Osteoblast (primary cell): ENCODE data around the gene RYR2. TPM values are rescaled to one million over a fixed set of nuclear protein-coding genes. Genes with fewer than 3 reads are reported as not detected.

Experiments used
- DNase-seq: peaks from one replicate; pipeline ENCODE4 v3.0.0; 2011; ENCODE audit warnings: low spot score, mixed read lengths; ENCODE audit not compliant: insufficient read length; ENCODE audit errors: missing footprints
- H2AFZ ChIP-seq: 2 replicates; pipeline ENCODE4 v1.6.0; 2011; ENCODE audit warnings: mild to moderate bottlenecking, low read length
- H3K27ac ChIP-seq: 2 replicates; pipeline ENCODE4 v1.5.1; 2011; ENCODE audit warnings: mild to moderate bottlenecking, low read depth, low read length, moderate library complexity
- H3K27me3 ChIP-seq: 2 replicates; pipeline ENCODE4 v1.6.0; 2012; ENCODE audit warnings: mild to moderate bottlenecking, control low read depth, inconsistent platforms, low read length, moderate library complexity; ENCODE audit not compliant: insufficient read depth
- H3K36me3 ChIP-seq: 2 replicates; pipeline ENCODE4 v1.5.1; 2011; ENCODE audit warnings: mild to moderate bottlenecking, low read length, control low read depth, moderate library complexity; ENCODE audit not compliant: insufficient read depth
- H3K4me1 ChIP-seq: 2 replicates; pipeline ENCODE4 v1.5.1; 2011; ENCODE audit warnings: mild to moderate bottlenecking, low read length, control low read depth, moderate library complexity; ENCODE audit not compliant: insufficient read depth
- H3K4me2 ChIP-seq: 2 replicates; pipeline ENCODE4 v1.6.0; 2011; ENCODE audit warnings: mild to moderate bottlenecking, low read length; ENCODE audit not compliant: insufficient read depth
- H3K4me3 ChIP-seq: fragments of 200-600 bp; sonication (generic); 3 replicates; pipeline ENCODE4 v1.5.1; 2012; ENCODE audit warnings: mild to moderate bottlenecking, low read length, inconsistent platforms; ENCODE audit not compliant: insufficient read depth
- H3K79me2 ChIP-seq: 2 replicates; pipeline ENCODE4 v1.6.0; 2012; ENCODE audit warnings: mild to moderate bottlenecking, low read length, control low read depth, inconsistent platforms; ENCODE audit not compliant: insufficient read depth
- H3K9me3 ChIP-seq: 2 replicates; pipeline ENCODE4 v1.5.1; 2011; ENCODE audit warnings: low read depth, low read length, control low read depth
- H4K20me1 ChIP-seq: 2 replicates; pipeline ENCODE4 v1.6.0; 2012; ENCODE audit warnings: mild to moderate bottlenecking, low read length, control low read depth; ENCODE audit not compliant: insufficient read depth
- total RNA-seq: library from RNA; depleted of rRNA; stranded (reverse); fragments of >200 nt; gene quantifications from 2 replicates; pipeline ENCODE4 v1.2.3, GENCODE V29; 2012
- TF ChIP-seq, protein P1 (sequence below): IDR thresholded peaks from 2 replicates; pipeline ENCODE4 v1.5.1; 2011; ENCODE audit warnings: mild to moderate bottlenecking, low read depth, low read length, moderate library complexity; ENCODE audit errors: extremely low read depth

The RYR2 gene
- total RNA-seq, 1 donor, result not detected

GRCh38 chr1:237553078-237553477, 511.1 kb downstream of the RYR2 start:
- H3K27me3 ChIP-seq, result no peaks in the 10 kb centered on the region
- no peaks in the 10 kb centered on the region for H3K36me3 ChIP-seq

GRCh38 chr1:237556911-237557310, 514.9 kb downstream of the RYR2 start:
- no peak for DNase-seq
- no peaks in the 10 kb centered on the region for H3K79me2 ChIP-seq
- H2AFZ ChIP-seq, result no peak overlapping the region
- no peaks in the 10 kb centered on the region for H3K9me3 ChIP-seq
- TF ChIP-seq, protein P1, sequence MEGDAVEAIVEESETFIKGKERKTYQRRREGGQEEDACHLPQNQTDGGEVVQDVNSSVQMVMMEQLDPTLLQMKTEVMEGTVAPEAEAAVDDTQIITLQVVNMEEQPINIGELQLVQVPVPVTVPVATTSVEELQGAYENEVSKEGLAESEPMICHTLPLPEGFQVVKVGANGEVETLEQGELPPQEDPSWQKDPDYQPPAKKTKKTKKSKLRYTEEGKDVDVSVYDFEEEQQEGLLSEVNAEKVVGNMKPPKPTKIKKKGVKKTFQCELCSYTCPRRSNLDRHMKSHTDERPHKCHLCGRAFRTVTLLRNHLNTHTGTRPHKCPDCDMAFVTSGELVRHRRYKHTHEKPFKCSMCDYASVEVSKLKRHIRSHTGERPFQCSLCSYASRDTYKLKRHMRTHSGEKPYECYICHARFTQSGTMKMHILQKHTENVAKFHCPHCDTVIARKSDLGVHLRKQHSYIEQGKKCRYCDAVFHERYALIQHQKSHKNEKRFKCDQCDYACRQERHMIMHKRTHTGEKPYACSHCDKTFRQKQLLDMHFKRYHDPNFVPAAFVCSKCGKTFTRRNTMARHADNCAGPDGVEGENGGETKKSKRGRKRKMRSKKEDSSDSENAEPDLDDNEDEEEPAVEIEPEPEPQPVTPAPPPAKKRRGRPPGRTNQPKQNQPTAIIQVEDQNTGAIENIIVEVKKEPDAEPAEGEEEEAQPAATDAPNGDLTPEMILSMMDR, result no peak
- H4K20me1 ChIP-seq, result no peaks in the 10 kb centered on the region
- no peak overlapping the region for H3K4me3 ChIP-seq
- H3K4me1 ChIP-seq, result no peaks in the 10 kb centered on the region
- no peak overlapping the region for H3K27ac ChIP-seq
- no peak overlapping the region for H3K4me2 ChIP-seq
- no peaks in the 10 kb centered on the region for H3K27me3 ChIP-seq
- no peaks in the 10 kb centered on the region for H3K36me3 ChIP-seq

More at GRCh38 chr1:237553078-237553477, 511.1 kb downstream of the RYR2 start:
- no peaks in the 10 kb centered on the region for H3K9me3 ChIP-seq
- H3K27ac ChIP-seq, result no peak overlapping the region
- H3K4me2 ChIP-seq, result no peak overlapping the region
- no peak overlapping the region for H2AFZ ChIP-seq
- DNase-seq, result no peak
- H3K4me3 ChIP-seq, result no peak overlapping the region
- TF ChIP-seq, protein P1, result no peak
- no peaks in the 10 kb centered on the region for H4K20me1 ChIP-seq
- no peaks in the 10 kb centered on the region for H3K4me1 ChIP-seq
- H3K79me2 ChIP-seq, result no peaks in the 10 kb centered on the region

- H3K9me3 ChIP-seq, result no peaks in the 10 kb centered on the region
- H4K20me1 ChIP-seq, result no peaks in the 10 kb centered on the region
- H2AFZ ChIP-seq, result no peak overlapping the region
- no peak overlapping the region for H3K4me2 ChIP-seq
- H3K27ac ChIP-seq, result no peak overlapping the region
- DNase-seq, result peak; percentile 19
- no peaks in the 10 kb centered on the region for H3K27me3 ChIP-seq
- no peak overlapping the region for H3K4me3 ChIP-seq
- no peaks in the 10 kb centered on the region for H3K79me2 ChIP-seq
- H3K4me1 ChIP-seq, result no peaks in the 10 kb centered on the region
- no peaks in the 10 kb centered on the region for H3K36me3 ChIP-seq
- TF ChIP-seq, protein P1, result peak; percentile 60
Measured at GRCh38 chr1:237562242-237562823, 520.3 kb downstream of the RYR2 start.

- H3K27me3 ChIP-seq, result no peaks in the 10 kb centered on the region
- no peaks in the 10 kb centered on the region for H3K4me1 ChIP-seq
- no peaks in the 10 kb centered on the region for H3K36me3 ChIP-seq
- H3K79me2 ChIP-seq, result no peaks in the 10 kb centered on the region
- H3K4me3 ChIP-seq, result no peak overlapping the region
- DNase-seq, result no peak
- no peak overlapping the region for H2AFZ ChIP-seq
- H4K20me1 ChIP-seq, result no peaks in the 10 kb centered on the region
- H3K9me3 ChIP-seq, result no peaks in the 10 kb centered on the region
- TF ChIP-seq, protein P1, result no peak
- H3K4me2 ChIP-seq, result no peak overlapping the region
- H3K27ac ChIP-seq, result no peak overlapping the region
Measured at GRCh38 chr1:237565236-237565635, 523.3 kb downstream of the RYR2 start.
